Activated naive CD8-positive, alpha-beta T cell treated with anti-CD3 and anti-CD28 coated beads, Interleukin-2, amount 10 ng/mL, durations not matched to agents 7 days and 5 days (primary cell): ENCODE measurements around the gene MICB. TPM values are rescaled to one million over a fixed set of nuclear protein-coding genes. Genes with fewer than 3 reads are reported as not detected.
"Not testable (repeated sequence)": the region's sequence is repeated elsewhere in the genome, so short reads cannot be mapped to it uniquely, and the experiment has no call there.

ENCODE experiments used
- ATAC-seq: fragments of 150-1000 bp; cut with Tn5 transposase; one replicate; pipeline ENCODE4 v1.10.0; 2021; ENCODE audit warnings: low read depth, moderate library complexity
- POLR2A ChIA-PET: fragments of 350-600 bp; sonication (Branson Sonifier 250); formaldehyde crosslinking; loops from one replicate; lab custom pipeline; 2021; ENCODE audit warnings: antibody characterized with exemption; lab: Charles Lee
- DNase-seq: peaks from one replicate; pipeline ENCODE4 v3.0.0; 2021
- H3K27ac Mint-ChIP-seq: one replicate; pipeline ENCODE4 v1.8.0; 2022; ENCODE audit warnings: mild to moderate bottlenecking, mixed read lengths
- H3K27me3 Mint-ChIP-seq: one replicate; pipeline ENCODE4 v1.8.0; 2022; ENCODE audit warnings: mild to moderate bottlenecking, moderate library complexity, mixed read lengths
- H3K36me3 Mint-ChIP-seq: one replicate; pipeline ENCODE4 v1.8.0; 2021; ENCODE audit warnings: mild to moderate bottlenecking, mixed read lengths
- H3K4me1 Mint-ChIP-seq: one replicate; pipeline ENCODE4 v1.8.0; 2021; ENCODE audit warnings: mixed read lengths
- H3K4me3 Mint-ChIP-seq: one replicate; pipeline ENCODE4 v1.8.0; 2022; ENCODE audit warnings: mild to moderate bottlenecking, moderate library complexity, mixed read lengths
- H3K9me3 Mint-ChIP-seq: one replicate; pipeline ENCODE4 v1.8.0; 2021; ENCODE audit warnings: mixed read lengths
- total RNA-seq, 2 experiments: library from RNA; stranded (reverse); gene quantifications; one replicate each; pipeline ENCODE4 v1.2.3, GENCODE V29; 2021

Gene MICB
- total RNA-seq, 2 experiments from 2014 or later = 41.5 to 42.8 TPM

GRCh38 chr6:31541059-31541657 is 43.2 kb downstream of the MICB start:
- DNase-seq (peak; percentile 63), ATAC-seq (peak; percentile 16)
- H3K4me1 Mint-ChIP-seq = peaks cover 40% of the 10 kb centered on the region
- H3K27me3 Mint-ChIP-seq = no peaks in the 10 kb centered on the region
- POLR2A ChIA-PET = interaction anchor here (0.6 to 3.9 kb wide), 34 partner anchors 9 to 1304 kb away, joined by 3 to 55 read pairs (median 6); partner anchors contain the start of genes BAG6, C6orf47, CLIC1 and DXO
- peaks cover 36% of the 10 kb centered on the region for H3K36me3 Mint-ChIP-seq
- peak overlapping the region; percentile 91 for H3K27ac Mint-ChIP-seq
- H3K4me3 Mint-ChIP-seq = peak overlapping the region; percentile 95
- no peaks in the 10 kb centered on the region for H3K9me3 Mint-ChIP-seq

- H3K27me3 Mint-ChIP-seq = no peaks in the 10 kb centered on the region
- peak within 1 kb of the TSS; percentile 95 for H3K4me3 Mint-ChIP-seq
- ATAC-seq (peak; percentile 80), DNase-seq (peak; percentile 89)
- POLR2A ChIA-PET = interaction anchor here (0.6 to 3.9 kb wide), 33 partner anchors 8 to 1304 kb away, joined by 3 to 55 read pairs (median 6); partner anchors contain the start of genes BAG6, C6orf47, CLIC1 and DXO
- H3K4me1 Mint-ChIP-seq = peaks cover 37% of the 10 kb centered on the region
- H3K9me3 Mint-ChIP-seq = no peaks in the 10 kb centered on the region
- peaks cover 33% of the 10 kb centered on the region for H3K36me3 Mint-ChIP-seq
- H3K27ac Mint-ChIP-seq = peak within 1 kb of the TSS; percentile 91
Observed at GRCh38 chr6:31541658-31542521, 43.9 kb downstream of the MICB start, which contains the start of gene DDX39B. Gene DDX39B (minus strand): TSS chr6:31542003. CDS start chr6:31540532, 1,471 bp downstream.

- no peak overlapping the region for H3K4me3 Mint-ChIP-seq
- POLR2A ChIA-PET = no interaction called here
- ATAC-seq = no peak
- H3K27ac Mint-ChIP-seq = no peak overlapping the region
- peaks cover 37% of the 10 kb centered on the region for H3K4me1 Mint-ChIP-seq
- no peak for DNase-seq
- H3K27me3 Mint-ChIP-seq = no peaks in the 10 kb centered on the region
- H3K9me3 Mint-ChIP-seq = no peaks in the 10 kb centered on the region
- peaks cover 24% of the 10 kb centered on the region for H3K36me3 Mint-ChIP-seq
Observed at GRCh38 chr6:31543639-31544038, 45.7 kb downstream of the MICB start.

GRCh38 chr6:31544676-31545075 is 46.7 kb downstream of the MICB start:
- POLR2A ChIA-PET = no interaction called here
- ATAC-seq (no peak), DNase-seq (no peak)
- Mint-ChIP-seq H3K4me1 (peaks cover 32% of the 10 kb centered on the region), H3K9me3 (no peaks in the 10 kb centered on the region), H3K36me3 (peaks cover 14% of the 10 kb centered on the region), H3K4me3 (no peak overlapping the region), H3K27me3 (no peaks in the 10 kb centered on the region), H3K27ac (no peak overlapping the region)

- Mint-ChIP-seq H3K9me3 (no peaks in the 10 kb centered on the region), H3K4me1 (peaks cover 29% of the 10 kb centered on the region), H3K27me3 (no peaks in the 10 kb centered on the region), H3K36me3 (peaks cover 11% of the 10 kb centered on the region), H3K4me3 (no peak overlapping the region), H3K27ac (peak overlapping the region; percentile 8)
- ATAC-seq = no peak
- no peak for DNase-seq
- POLR2A ChIA-PET = no interaction called here
Observed at GRCh38 chr6:31545291-31545690, 47.3 kb downstream of the MICB start.

GRCh38 chr6:31546339-31546957 is 48.5 kb downstream of the MICB start, which contains the start of gene ATP6V1G2:
Gene ATP6V1G2 (minus strand): TSS chr6:31546608. CDS start chr6:31546559, 49 bp downstream.
- Mint-ChIP-seq H3K27me3 (no peaks in the 10 kb centered on the region), H3K36me3 (peaks cover 8% of the 10 kb centered on the region), H3K9me3 (no peaks in the 10 kb centered on the region), H3K4me3 (peak within 1 kb of the TSS; percentile 88), H3K27ac (peak within 1 kb of the TSS; percentile 71), H3K4me1 (peaks cover 31% of the 10 kb centered on the region)
- DNase-seq (peak; percentile 91), ATAC-seq (peak; percentile 61)
- POLR2A ChIA-PET = interaction anchor here (0.8 to 3.4 kb wide), 9 partner anchors 31 to 289 kb away, joined by 3 to 24 read pairs (median 7); partner anchors contain the start of genes LST1, LTB and NCR3

GRCh38 chr6:31546958-31547726 is 49.2 kb downstream of the MICB start, which contains the start of gene NFKBIL1:
Gene NFKBIL1 (plus strand): TSS chr6:31547608. CDS start chr6:31547695, 87 bp downstream.
- DNase-seq (peak; percentile 83), ATAC-seq (peak; percentile 81)
- H3K9me3 Mint-ChIP-seq = no peaks in the 10 kb centered on the region
- peaks cover 9% of the 10 kb centered on the region for H3K36me3 Mint-ChIP-seq
- POLR2A ChIA-PET = interaction anchor here (0.8 to 3.4 kb wide), 11 partner anchors 23 to 288 kb away, joined by 3 to 24 read pairs (median 7); partner anchors contain the start of genes LST1, LTB, NCR3 and TNF
- peak within 1 kb of the TSS; percentile 71 for H3K27ac Mint-ChIP-seq
- no peaks in the 10 kb centered on the region for H3K27me3 Mint-ChIP-seq
- peak within 1 kb of the TSS; percentile 88 for H3K4me3 Mint-ChIP-seq
- H3K4me1 Mint-ChIP-seq = peaks cover 32% of the 10 kb centered on the region

- peak overlapping the region; percentile 88 for H3K4me3 Mint-ChIP-seq
- H3K36me3 Mint-ChIP-seq = peaks cover 9% of the 10 kb centered on the region
- no peaks in the 10 kb centered on the region for H3K9me3 Mint-ChIP-seq
- POLR2A ChIA-PET = interaction anchor here (0.8 to 3.4 kb wide), 13 partner anchors 22 to 128 kb away, joined by 3 to 24 read pairs (median 6); partner anchors contain the start of genes GPANK1, LST1, LTB and NCR3
- ATAC-seq = no peak
- peak overlapping the region; percentile 71 for H3K27ac Mint-ChIP-seq
- H3K27me3 Mint-ChIP-seq = no peaks in the 10 kb centered on the region
- peaks cover 32% of the 10 kb centered on the region for H3K4me1 Mint-ChIP-seq
- no peak for DNase-seq
Observed at GRCh38 chr6:31547727-31548543, 50.0 kb downstream of the MICB start.

- Mint-ChIP-seq H3K27me3 (no peaks in the 10 kb centered on the region), H3K4me1 (peaks cover 27% of the 10 kb centered on the region), H3K36me3 (peaks cover 11% of the 10 kb centered on the region), H3K4me3 (peak overlapping the region; percentile 88), H3K9me3 (no peaks in the 10 kb centered on the region), H3K27ac (no peak overlapping the region)
- no peak for ATAC-seq
- POLR2A ChIA-PET = interaction anchor here (0.6 to 3.4 kb wide), 9 partner anchors 22 to 117 kb away, joined by 4 to 24 read pairs (median 5); partner anchors contain the start of genes GPANK1, LTB, NCR3 and TNF
- DNase-seq = no peak
Observed at GRCh38 chr6:31548544-31548873, 50.6 kb downstream of the MICB start.

GRCh38 chr6:31551371-31551770 is 53.4 kb downstream of the MICB start:
- ATAC-seq, H3K9me3 Mint-ChIP-seq, H3K27ac Mint-ChIP-seq, H3K27me3 Mint-ChIP-seq, H3K4me3 Mint-ChIP-seq: not testable (repeated sequence)
- H3K36me3 Mint-ChIP-seq = peaks cover 14% of the 10 kb centered on the region
- POLR2A ChIA-PET = interaction anchor here (0.6 to 2.5 kb wide), 13 partner anchors 9 to 49 kb away, joined by 3 to 27 read pairs (median 4); partner anchors contain the start of genes LTB and TNF
- peaks cover 33% of the 10 kb centered on the region for H3K4me1 Mint-ChIP-seq
- DNase-seq = peak; percentile 51

- no peak for DNase-seq
- H3K4me1 Mint-ChIP-seq = peaks cover 46% of the 10 kb centered on the region
- POLR2A ChIA-PET = interaction anchor here (1.2 to 6.4 kb wide), 2 partner anchors 13 to 23 kb away, joined by 3 to 101 read pairs; partner anchors contain the start of genes LTB and TNF
- H3K36me3 Mint-ChIP-seq = peaks cover 26% of the 10 kb centered on the region
- peaks cover 3% of the 10 kb centered on the region for H3K27me3 Mint-ChIP-seq
- H3K27ac Mint-ChIP-seq = no peak overlapping the region
- ATAC-seq = no peak
- peak overlapping the region; percentile 47 for H3K4me3 Mint-ChIP-seq
- no peaks in the 10 kb centered on the region for H3K9me3 Mint-ChIP-seq
Observed at GRCh38 chr6:31556307-31556706, 58.4 kb downstream of the MICB start.
